ENCODE data around the gene CLRN3. TPM values are rescaled to one million over a fixed set of nuclear protein-coding genes. Genes with fewer than 3 reads are reported as not detected.

The CLRN3 gene
- polyA plus RNA-seq, 1 donor from 2014 or later: not detected

DNA sequence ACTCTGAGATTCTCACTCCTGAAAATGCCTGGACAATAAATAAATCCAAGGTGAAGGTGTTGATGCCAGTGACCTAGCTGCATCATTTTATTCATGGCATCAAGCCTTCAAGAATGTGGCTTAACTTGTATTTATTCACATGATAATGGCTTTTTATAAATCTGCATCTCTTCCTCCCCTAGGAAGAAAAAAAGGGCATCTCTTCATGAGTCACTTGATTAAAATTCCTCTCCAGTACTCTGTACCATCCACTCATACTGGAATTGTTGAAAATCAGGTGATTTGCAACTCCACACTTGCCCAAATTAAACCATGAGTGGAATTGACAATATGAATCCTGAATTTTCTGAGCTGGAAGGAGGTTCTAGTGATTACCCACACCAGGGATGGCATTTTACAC, 44.3 kb upstream of the CLRN3 start:
- no peak overlapping the region for H3K27ac ChIP-seq (ENCODE audit: low read length)
- no peaks in the 10 kb centered on the region for H3K9me3 ChIP-seq (ENCODE audit: low read length)
- H3K79me2 ChIP-seq (replicated peaks; ENCODE audit: insufficient read depth, low read length): no peaks in the 10 kb centered on the region
- H3K9me2 ChIP-seq (ENCODE audit: insufficient read depth, low read length): no peaks in the 10 kb centered on the region
- no peak overlapping the region for H3K9ac ChIP-seq (ENCODE audit: low read length)
- H2AFZ ChIP-seq (ENCODE audit: low read depth, low read length): no peak overlapping the region
- H3K4me2 ChIP-seq (ENCODE audit: low read length): no peak overlapping the region
- no peak overlapping the region for H3K4me3 ChIP-seq (ENCODE audit: low read length)
- no peaks in the 10 kb centered on the region for H3K27me3 ChIP-seq (ENCODE audit: insufficient read depth, low read depth, low read length)
- TF ChIP-seq, protein P1, sequence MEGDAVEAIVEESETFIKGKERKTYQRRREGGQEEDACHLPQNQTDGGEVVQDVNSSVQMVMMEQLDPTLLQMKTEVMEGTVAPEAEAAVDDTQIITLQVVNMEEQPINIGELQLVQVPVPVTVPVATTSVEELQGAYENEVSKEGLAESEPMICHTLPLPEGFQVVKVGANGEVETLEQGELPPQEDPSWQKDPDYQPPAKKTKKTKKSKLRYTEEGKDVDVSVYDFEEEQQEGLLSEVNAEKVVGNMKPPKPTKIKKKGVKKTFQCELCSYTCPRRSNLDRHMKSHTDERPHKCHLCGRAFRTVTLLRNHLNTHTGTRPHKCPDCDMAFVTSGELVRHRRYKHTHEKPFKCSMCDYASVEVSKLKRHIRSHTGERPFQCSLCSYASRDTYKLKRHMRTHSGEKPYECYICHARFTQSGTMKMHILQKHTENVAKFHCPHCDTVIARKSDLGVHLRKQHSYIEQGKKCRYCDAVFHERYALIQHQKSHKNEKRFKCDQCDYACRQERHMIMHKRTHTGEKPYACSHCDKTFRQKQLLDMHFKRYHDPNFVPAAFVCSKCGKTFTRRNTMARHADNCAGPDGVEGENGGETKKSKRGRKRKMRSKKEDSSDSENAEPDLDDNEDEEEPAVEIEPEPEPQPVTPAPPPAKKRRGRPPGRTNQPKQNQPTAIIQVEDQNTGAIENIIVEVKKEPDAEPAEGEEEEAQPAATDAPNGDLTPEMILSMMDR (IDR thresholded peaks at IDR 0.05; ENCODE audit: poor library complexity, severe bottlenecking): no peak
- TF ChIP-seq EZH2 (IDR thresholded peaks at IDR 0.05; ENCODE audit: borderline replicate concordance, insufficient read depth, low read length, poor library complexity, severe bottlenecking) (no peak), SMC3 (conservative IDR thresholded peaks at IDR 0.05; ENCODE audit: poor library complexity) (no peak), MXI1 (conservative IDR thresholded peaks at IDR 0.05; ENCODE audit: poor library complexity, severe bottlenecking) (no peak), POLR2AphosphoS5 (IDR thresholded peaks at IDR 0.05) (no peak)
- TF ChIP-seq, protein P2, sequence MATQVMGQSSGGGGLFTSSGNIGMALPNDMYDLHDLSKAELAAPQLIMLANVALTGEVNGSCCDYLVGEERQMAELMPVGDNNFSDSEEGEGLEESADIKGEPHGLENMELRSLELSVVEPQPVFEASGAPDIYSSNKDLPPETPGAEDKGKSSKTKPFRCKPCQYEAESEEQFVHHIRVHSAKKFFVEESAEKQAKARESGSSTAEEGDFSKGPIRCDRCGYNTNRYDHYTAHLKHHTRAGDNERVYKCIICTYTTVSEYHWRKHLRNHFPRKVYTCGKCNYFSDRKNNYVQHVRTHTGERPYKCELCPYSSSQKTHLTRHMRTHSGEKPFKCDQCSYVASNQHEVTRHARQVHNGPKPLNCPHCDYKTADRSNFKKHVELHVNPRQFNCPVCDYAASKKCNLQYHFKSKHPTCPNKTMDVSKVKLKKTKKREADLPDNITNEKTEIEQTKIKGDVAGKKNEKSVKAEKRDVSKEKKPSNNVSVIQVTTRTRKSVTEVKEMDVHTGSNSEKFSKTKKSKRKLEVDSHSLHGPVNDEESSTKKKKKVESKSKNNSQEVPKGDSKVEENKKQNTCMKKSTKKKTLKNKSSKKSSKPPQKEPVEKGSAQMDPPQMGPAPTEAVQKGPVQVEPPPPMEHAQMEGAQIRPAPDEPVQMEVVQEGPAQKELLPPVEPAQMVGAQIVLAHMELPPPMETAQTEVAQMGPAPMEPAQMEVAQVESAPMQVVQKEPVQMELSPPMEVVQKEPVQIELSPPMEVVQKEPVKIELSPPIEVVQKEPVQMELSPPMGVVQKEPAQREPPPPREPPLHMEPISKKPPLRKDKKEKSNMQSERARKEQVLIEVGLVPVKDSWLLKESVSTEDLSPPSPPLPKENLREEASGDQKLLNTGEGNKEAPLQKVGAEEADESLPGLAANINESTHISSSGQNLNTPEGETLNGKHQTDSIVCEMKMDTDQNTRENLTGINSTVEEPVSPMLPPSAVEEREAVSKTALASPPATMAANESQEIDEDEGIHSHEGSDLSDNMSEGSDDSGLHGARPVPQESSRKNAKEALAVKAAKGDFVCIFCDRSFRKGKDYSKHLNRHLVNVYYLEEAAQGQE (IDR thresholded peaks at IDR 0.05; ENCODE audit: borderline replicate concordance): no peak
- no peaks in the 10 kb centered on the region for H4K20me1 ChIP-seq (ENCODE audit: insufficient read depth)
- no peaks in the 10 kb centered on the region for H3F3A ChIP-seq (ENCODE audit: insufficient read depth, low read length, poor library complexity, severe bottlenecking)
- H3K36me3 ChIP-seq (ENCODE audit: insufficient read depth, low read length): no peaks in the 10 kb centered on the region

DNA sequence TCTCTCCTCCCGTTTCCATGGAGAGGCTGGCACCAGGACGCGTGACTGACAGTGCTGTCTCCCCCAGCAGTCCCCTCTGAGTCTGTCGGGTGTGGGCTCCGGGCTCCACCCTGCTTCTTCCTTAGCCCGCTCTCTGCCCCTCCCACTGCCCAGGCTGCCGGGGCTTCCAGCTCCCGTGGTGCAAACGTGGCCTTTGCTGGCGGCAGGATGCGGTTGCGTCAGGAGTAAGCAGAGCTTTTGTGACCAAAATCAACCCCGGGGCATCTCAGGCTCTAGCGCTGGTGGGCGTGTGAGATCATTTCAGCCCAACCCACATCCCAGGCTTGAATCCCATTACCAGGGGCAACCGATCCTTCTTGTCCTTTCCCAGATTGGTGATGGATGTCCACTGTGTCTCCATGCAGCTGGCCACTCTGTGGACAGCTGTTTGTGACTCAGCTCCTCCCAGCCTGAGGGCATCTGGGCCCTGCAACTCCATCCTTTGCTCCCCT, 42.4 kb upstream of the CLRN3 start:
- no peaks in the 10 kb centered on the region for H3K79me2 ChIP-seq (replicated peaks; ENCODE audit: insufficient read depth, low read length)
- no peaks in the 10 kb centered on the region for H3F3A ChIP-seq (ENCODE audit: insufficient read depth, low read length, poor library complexity, severe bottlenecking)
- H2AFZ ChIP-seq (ENCODE audit: low read depth, low read length): no peak overlapping the region
- H3K9ac ChIP-seq (ENCODE audit: low read length): no peak overlapping the region
- H3K27me3 ChIP-seq (ENCODE audit: insufficient read depth, low read depth, low read length): no peaks in the 10 kb centered on the region
- TF ChIP-seq, protein P2 (IDR thresholded peaks at IDR 0.05; ENCODE audit: borderline replicate concordance): no peak
- TF ChIP-seq SMC3 (conservative IDR thresholded peaks at IDR 0.05; ENCODE audit: poor library complexity): no peak
- no peak for TF ChIP-seq RAD21 (conservative IDR thresholded peaks at IDR 0.05)
- no peak for TF ChIP-seq EP300 (conservative IDR thresholded peaks at IDR 0.05; ENCODE audit: poor library complexity, severe bottlenecking)
- TF ChIP-seq EZH2 (IDR thresholded peaks at IDR 0.05; ENCODE audit: borderline replicate concordance, insufficient read depth, low read length, poor library complexity, severe bottlenecking): no peak
- TF ChIP-seq TAF1 (IDR thresholded peaks at IDR 0.05; ENCODE audit: low read depth): no peak
- H4K20me1 ChIP-seq (ENCODE audit: insufficient read depth): no peaks in the 10 kb centered on the region
- H3K9me2 ChIP-seq (ENCODE audit: insufficient read depth, low read length): no peaks in the 10 kb centered on the region
- no peak overlapping the region for H3K4me3 ChIP-seq (ENCODE audit: low read length)
- no peaks in the 10 kb centered on the region for H3K36me3 ChIP-seq (ENCODE audit: insufficient read depth, low read length)
- H3K9me3 ChIP-seq (ENCODE audit: low read length): no peaks in the 10 kb centered on the region
- no peak overlapping the region for H3K27ac ChIP-seq (ENCODE audit: low read length)
- no peak overlapping the region for H3K4me2 ChIP-seq (ENCODE audit: low read length)
